ENCODE measurements around the gene SF3B4. TPM values are rescaled to one million over a fixed set of nuclear protein-coding genes. Genes with fewer than 3 reads are reported as not detected.

SF3B4 gene
- total RNA-seq, 1 donor from 2014 or later = 26.4 TPM

GRCh38 chr1:149965440-149965839 lies 37.8 kb upstream of the SF3B4 start:
- Histone ChIP-seq H3K9ac (no peak overlapping the region), H3K79me2 (ENCODE audit: low read depth) (no peaks in the 10 kb centered on the region), H4K20me1 (ENCODE audit: low read depth) (no peaks in the 10 kb centered on the region), H2AFZ (replicated peaks) (no peak overlapping the region), H3K27me3 (no peaks in the 10 kb centered on the region), H3K4me1 (no peaks in the 10 kb centered on the region), H3K36me3 (peaks cover 4% of the 10 kb centered on the region), H3K4me3 (no peak overlapping the region), H3K4me2 (no peak overlapping the region), H3F3A (ENCODE audit: low read depth) (peaks cover 13% of the 10 kb centered on the region), H3K9me3 (ENCODE audit: low read depth) (no peaks in the 10 kb centered on the region), H3K27ac (no peak overlapping the region)
- Mint-ChIP-seq H3K4me1 (no peaks in the 10 kb centered on the region), H3K4me3 (no peak overlapping the region), H3K27ac (no peak overlapping the region), H3K9me3 (no peaks in the 10 kb centered on the region), H3K27me3 (ENCODE audit: insufficient read depth, low read depth) (no peaks in the 10 kb centered on the region), H3K36me3 (peaks cover 27% of the 10 kb centered on the region)
- TF ChIP-seq EZH2 (IDR thresholded peaks at IDR 0.05) = no peak
- no peak for TF ChIP-seq EZH2phosphoT487 (IDR thresholded peaks at IDR 0.05)
- no peak for TF ChIP-seq CTCF (IDR thresholded peaks at IDR 0.05)
- DNase-seq (ENCODE audit: low spot score) = no peak

GRCh38 chr1:149963358-149963757 lies 35.8 kb upstream of the SF3B4 start:
- Histone ChIP-seq H3K36me3 (peaks cover 10% of the 10 kb centered on the region), H3K4me1 (no peaks in the 10 kb centered on the region), H3K9ac (no peak overlapping the region), H3K4me3 (no peak overlapping the region), H3K79me2 (ENCODE audit: low read depth) (no peaks in the 10 kb centered on the region), H2AFZ (replicated peaks) (no peak overlapping the region), H3K4me2 (no peak overlapping the region), H4K20me1 (ENCODE audit: low read depth) (no peaks in the 10 kb centered on the region), H3F3A (ENCODE audit: low read depth) (peaks cover 13% of the 10 kb centered on the region), H3K27ac (no peak overlapping the region), H3K9me3 (ENCODE audit: low read depth) (no peaks in the 10 kb centered on the region), H3K27me3 (no peaks in the 10 kb centered on the region)
- Mint-ChIP-seq H3K27ac (no peak overlapping the region), H3K4me3 (no peak overlapping the region), H3K27me3 (ENCODE audit: insufficient read depth, low read depth) (no peaks in the 10 kb centered on the region), H3K9me3 (peaks cover 6% of the 10 kb centered on the region), H3K36me3 (peaks cover 37% of the 10 kb centered on the region), H3K4me1 (no peaks in the 10 kb centered on the region)
- TF ChIP-seq EZH2 (IDR thresholded peaks at IDR 0.05) (no peak), CTCF (IDR thresholded peaks at IDR 0.05) (no peak), EZH2phosphoT487 (IDR thresholded peaks at IDR 0.05) (no peak)
- no peak for DNase-seq (ENCODE audit: low spot score)

GRCh38 chr1:149962736-149963135 lies 35.1 kb upstream of the SF3B4 start:
- H3K27me3 ChIP-seq = no peaks in the 10 kb centered on the region
- no peaks in the 10 kb centered on the region for H3K4me1 ChIP-seq
- no peak for TF ChIP-seq CTCF (IDR thresholded peaks at IDR 0.05)
- TF ChIP-seq EZH2 (IDR thresholded peaks at IDR 0.05) = no peak
- TF ChIP-seq EZH2phosphoT487 (IDR thresholded peaks at IDR 0.05) = no peak
- no peak overlapping the region for H3K4me2 ChIP-seq
- H3K27ac Mint-ChIP-seq = no peak overlapping the region
- H3K79me2 ChIP-seq (ENCODE audit: low read depth) = no peaks in the 10 kb centered on the region
- peaks cover 13% of the 10 kb centered on the region for H3K36me3 ChIP-seq
- H3F3A ChIP-seq (ENCODE audit: low read depth) = peaks cover 13% of the 10 kb centered on the region
- no peaks in the 10 kb centered on the region for H3K4me1 Mint-ChIP-seq
- H3K27me3 Mint-ChIP-seq (ENCODE audit: insufficient read depth, low read depth) = no peaks in the 10 kb centered on the region
- H3K9ac ChIP-seq = no peak overlapping the region
- H3K4me3 ChIP-seq = no peak overlapping the region
- no peak overlapping the region for H3K4me3 Mint-ChIP-seq
- no peak for DNase-seq (ENCODE audit: low spot score)
- H2AFZ ChIP-seq (replicated peaks) = no peak overlapping the region
- no peaks in the 10 kb centered on the region for H4K20me1 ChIP-seq (ENCODE audit: low read depth)
- H3K36me3 Mint-ChIP-seq = peaks cover 38% of the 10 kb centered on the region
- H3K27ac ChIP-seq = peak overlapping the region; percentile 37
- no peaks in the 10 kb centered on the region for H3K9me3 ChIP-seq (ENCODE audit: low read depth)
- peaks cover 10% of the 10 kb centered on the region for H3K9me3 Mint-ChIP-seq
